ENCODE data around the gene CTNNAL1.

The CTNNAL1 gene

GRCh38 chr9:109014608-109015280 is 1.4 kb upstream of the CTNNAL1 start:
- H3K27ac ChIP-seq, result 0 out of 2 replicates have a peak overlapping the region, but pooled peaks have one; percentile 2
- peaks cover 82% of the 10 kb centered on the region for H3K4me1 ChIP-seq
- no peak for TF ChIP-seq Cebpa-rat (IDR thresholded peaks at IDR 0.05)
- peaks cover 11% of the 10 kb centered on the region for H3K36me3 ChIP-seq
- H3K4me3 ChIP-seq, result no peak overlapping the region
- H3K4me2 ChIP-seq, result peak overlapping the region; percentile 83; the same call in 1 of the 2 replicates
- no peak overlapping the region for H3K9ac ChIP-seq
- H3K27me3 ChIP-seq, result no peaks in the 10 kb centered on the region
- H4K20me1 ChIP-seq, result no peaks in the 10 kb centered on the region
- no peaks in the 10 kb centered on the region for H3K9me3 ChIP-seq

GRCh38 chr9:109013679-109014607 is 644 bp upstream of the CTNNAL1 start:
- Histone ChIP-seq H4K20me1 (no peaks in the 10 kb centered on the region), H3K4me2 (peak overlapping the region; percentile 83), H3K27ac (0 out of 2 replicates have a peak overlapping the region, but pooled peaks have one; percentile 2), H3K9ac (no peak overlapping the region), H3K4me1 (peaks cover 80% of the 10 kb centered on the region), H3K27me3 (no peaks in the 10 kb centered on the region), H3K4me3 (peak overlapping the region; percentile 52), H3K36me3 (peaks cover 4% of the 10 kb centered on the region), H3K9me3 (no peaks in the 10 kb centered on the region)
- TF ChIP-seq Cebpa-rat (IDR thresholded peaks at IDR 0.05), result no peak

GRCh38 chr9:109012009-109012875 is 1.1 kb downstream of the CTNNAL1 start:
- Histone ChIP-seq H3K9ac (peak overlapping the region; percentile 93), H3K4me1 (peaks cover 66% of the 10 kb centered on the region), H4K20me1 (no peaks in the 10 kb centered on the region), H3K27ac (peak overlapping the region; percentile 91), H3K4me2 (peak overlapping the region; percentile 94), H3K4me3 (peak overlapping the region; percentile 90), H3K9me3 (no peaks in the 10 kb centered on the region), H3K27me3 (no peaks in the 10 kb centered on the region), H3K36me3 (no peaks in the 10 kb centered on the region; the same call in 1 of the 2 replicates)
- no peak for TF ChIP-seq Cebpa-rat (IDR thresholded peaks at IDR 0.05)

- Histone ChIP-seq H3K4me1 (peaks cover 56% of the 10 kb centered on the region), H3K9me3 (peaks cover 7% of the 10 kb centered on the region; the same call in 1 of the 2 replicates), H3K27ac (no peak overlapping the region), H3K9ac (peak overlapping the region; percentile 25; the same call in 1 of the 2 replicates), H3K36me3 (peaks cover 7% of the 10 kb centered on the region; the same call in 1 of the 2 replicates), H4K20me1 (no peaks in the 10 kb centered on the region), H3K4me2 (peak overlapping the region; percentile 94), H3K4me3 (no peak overlapping the region), H3K27me3 (no peaks in the 10 kb centered on the region)
- TF ChIP-seq Cebpa-rat (IDR thresholded peaks at IDR 0.05), result no peak
These were observed 2.0 kb downstream of the CTNNAL1 start for GRCh38 chr9:109011231-109011671.

- H3K4me1 ChIP-seq, result peaks cover 51% of the 10 kb centered on the region
- TF ChIP-seq Cebpa-rat (IDR thresholded peaks at IDR 0.05), result no peak
- H3K9me3 ChIP-seq, result peaks cover 8% of the 10 kb centered on the region
- H3K36me3 ChIP-seq, result peaks cover 7% of the 10 kb centered on the region; the same call in 1 of the 2 replicates
- H3K4me3 ChIP-seq, result no peak overlapping the region
- H3K9ac ChIP-seq, result no peak overlapping the region
- H3K27ac ChIP-seq, result no peak overlapping the region
- H3K27me3 ChIP-seq, result no peaks in the 10 kb centered on the region
- peak overlapping the region; percentile 94 for H3K4me2 ChIP-seq
- H4K20me1 ChIP-seq, result no peaks in the 10 kb centered on the region
These were observed 2.6 kb downstream of the CTNNAL1 start for GRCh38 chr9:109010746-109011145.

GRCh38 chr9:109005678-109006077 is 7.6 kb downstream of the CTNNAL1 start:
- Histone ChIP-seq H3K4me1 (peaks cover 8% of the 10 kb centered on the region), H3K27me3 (no peaks in the 10 kb centered on the region), H4K20me1 (no peaks in the 10 kb centered on the region), H3K4me2 (no peak overlapping the region), H3K9ac (no peak overlapping the region), H3K27ac (no peak overlapping the region), H3K4me3 (no peak overlapping the region), H3K9me3 (peaks cover 51% of the 10 kb centered on the region), H3K36me3 (peaks cover 44% of the 10 kb centered on the region)
- TF ChIP-seq Cebpa-rat (IDR thresholded peaks at IDR 0.05), result no peak

- peaks cover 56% of the 10 kb centered on the region for H3K36me3 ChIP-seq
- no peak overlapping the region for H3K27ac ChIP-seq
- H3K4me1 ChIP-seq, result no peaks in the 10 kb centered on the region
- no peaks in the 10 kb centered on the region for H3K27me3 ChIP-seq
- H3K4me3 ChIP-seq, result no peak overlapping the region
- H3K4me2 ChIP-seq, result no peak overlapping the region
- no peak for TF ChIP-seq Cebpa-rat (IDR thresholded peaks at IDR 0.05)
- no peaks in the 10 kb centered on the region for H4K20me1 ChIP-seq
- H3K9ac ChIP-seq, result no peak overlapping the region
- peaks cover 51% of the 10 kb centered on the region for H3K9me3 ChIP-seq
These were observed 10.2 kb downstream of the CTNNAL1 start for GRCh38 chr9:109003116-109003515.

GRCh38 chr9:109002141-109002540 is 11.2 kb downstream of the CTNNAL1 start:
- peaks cover 51% of the 10 kb centered on the region for H3K9me3 ChIP-seq
- TF ChIP-seq Cebpa-rat (IDR thresholded peaks at IDR 0.05), result no peak
- no peaks in the 10 kb centered on the region for H3K27me3 ChIP-seq
- H3K9ac ChIP-seq, result no peak overlapping the region
- no peak overlapping the region for H3K4me3 ChIP-seq
- H3K27ac ChIP-seq, result no peak overlapping the region
- H4K20me1 ChIP-seq, result no peaks in the 10 kb centered on the region
- H3K4me2 ChIP-seq, result no peak overlapping the region
- no peaks in the 10 kb centered on the region for H3K4me1 ChIP-seq
- H3K36me3 ChIP-seq, result peaks cover 64% of the 10 kb centered on the region

GRCh38 chr9:109001275-109001676 is 12.0 kb downstream of the CTNNAL1 start:
- no peaks in the 10 kb centered on the region for H3K4me1 ChIP-seq
- H4K20me1 ChIP-seq, result no peaks in the 10 kb centered on the region
- H3K36me3 ChIP-seq, result peaks cover 61% of the 10 kb centered on the region
- no peak overlapping the region for H3K27ac ChIP-seq
- H3K9ac ChIP-seq, result no peak overlapping the region
- TF ChIP-seq Cebpa-rat (IDR thresholded peaks at IDR 0.05), result no peak
- H3K9me3 ChIP-seq, result peaks cover 44% of the 10 kb centered on the region
- no peaks in the 10 kb centered on the region for H3K27me3 ChIP-seq
- H3K4me2 ChIP-seq, result no peak overlapping the region
- no peak overlapping the region for H3K4me3 ChIP-seq

Data from BLaER1 (cell line).